Measurements from ENCODE around the gene SEMA3E.
"Not testable (repeated sequence)": the region's sequence is repeated elsewhere in the genome, so short reads cannot be mapped to it uniquely, and the experiment has no call there.

The SEMA3E gene

GRCh38 chr7:83648464-83649241 lies at the start of gene SEMA3E:
SEMA3E (minus strand) TSS chr7:83649139.
- DNase-seq = peak; percentile 84

- no peak for DNase-seq
Observed at GRCh38 chr7:83697804-83698530, 49.0 kb upstream of the SEMA3E start.

- DNase-seq = no peak
Observed at GRCh38 chr7:83696101-83696500, 47.2 kb upstream of the SEMA3E start.

GRCh38 chr7:83695128-83695960 lies 46.4 kb upstream of the SEMA3E start:
- no peak for DNase-seq

- DNase-seq = no peak
Observed at GRCh38 chr7:83693256-83693655, 44.3 kb upstream of the SEMA3E start.

GRCh38 chr7:83691095-83691494 lies 42.2 kb upstream of the SEMA3E start:
- no peak for DNase-seq

- DNase-seq = no peak
Observed at GRCh38 chr7:83689855-83690254, 40.9 kb upstream of the SEMA3E start.

GRCh38 chr7:83686416-83686815 lies 37.5 kb upstream of the SEMA3E start:
- DNase-seq = no peak

- no peak for DNase-seq
Observed at GRCh38 chr7:83684928-83685327, 36.0 kb upstream of the SEMA3E start.

- DNase-seq = no peak
Observed at GRCh38 chr7:83681200-83681778, 32.4 kb upstream of the SEMA3E start.

GRCh38 chr7:83677180-83677866 lies 28.4 kb upstream of the SEMA3E start:
- DNase-seq = no peak

- DNase-seq = not testable (repeated sequence)
Observed at GRCh38 chr7:83673291-83673690, 24.4 kb upstream of the SEMA3E start.

- peak; percentile 33 for DNase-seq
Observed at GRCh38 chr7:83672157-83672556, 23.2 kb upstream of the SEMA3E start.

GRCh38 chr7:83663131-83663530 lies 14.2 kb upstream of the SEMA3E start:
- no peak for DNase-seq

- DNase-seq = no peak
Observed at GRCh38 chr7:83658126-83658525, 9.2 kb upstream of the SEMA3E start.

- peak; percentile 38 for DNase-seq
Observed at GRCh38 chr7:83655951-83656556, 7.1 kb upstream of the SEMA3E start.

GRCh38 chr7:83652481-83652880 lies 3.5 kb upstream of the SEMA3E start:
- DNase-seq = no peak

- no peak for DNase-seq
Observed at GRCh38 chr7:83649701-83650100, 762 bp upstream of the SEMA3E start.

- no peak for DNase-seq
Observed at GRCh38 chr7:83646027-83646426, 2.9 kb downstream of the SEMA3E start.

GRCh38 chr7:83643739-83644138 lies 5.2 kb downstream of the SEMA3E start:
- DNase-seq = no peak

- DNase-seq = no peak
Observed at GRCh38 chr7:83643012-83643411, 5.9 kb downstream of the SEMA3E start.
